ENCODE results near the gene ACTR3. TPM values are rescaled to one million over a fixed set of nuclear protein-coding genes. Genes with fewer than 3 reads are reported as not detected.

The ACTR3 gene
- total RNA-seq, 1 experiment from 2014 or later: 296 TPM

- no TSS peak for BruUV-seq (replicated peaks)
- CTCF ChIA-PET: no interaction called here
- Mint-ChIP-seq H3K27ac (ENCODE audit: unreplicated experiment) (peak overlapping the region; percentile 80), H3K4me1 (ENCODE audit: low read depth, unreplicated experiment) (peaks cover 33% of the 10 kb centered on the region), H3K27me3 (ENCODE audit: unreplicated experiment) (no peaks in the 10 kb centered on the region), H3K9me3 (ENCODE audit: low read depth, unreplicated experiment) (no peaks in the 10 kb centered on the region), H3K36me3 (ENCODE audit: insufficient read depth, unreplicated experiment) (peaks cover 39% of the 10 kb centered on the region), H3K4me3 (ENCODE audit: low read depth, unreplicated experiment) (no peak overlapping the region)
- DNase-seq: no peak
- intact Hi-C loops (cut with micrococcal nuclease; ENCODE audit: unreplicated experiment): no loop called here
- TF ChIP-seq, protein P1, sequence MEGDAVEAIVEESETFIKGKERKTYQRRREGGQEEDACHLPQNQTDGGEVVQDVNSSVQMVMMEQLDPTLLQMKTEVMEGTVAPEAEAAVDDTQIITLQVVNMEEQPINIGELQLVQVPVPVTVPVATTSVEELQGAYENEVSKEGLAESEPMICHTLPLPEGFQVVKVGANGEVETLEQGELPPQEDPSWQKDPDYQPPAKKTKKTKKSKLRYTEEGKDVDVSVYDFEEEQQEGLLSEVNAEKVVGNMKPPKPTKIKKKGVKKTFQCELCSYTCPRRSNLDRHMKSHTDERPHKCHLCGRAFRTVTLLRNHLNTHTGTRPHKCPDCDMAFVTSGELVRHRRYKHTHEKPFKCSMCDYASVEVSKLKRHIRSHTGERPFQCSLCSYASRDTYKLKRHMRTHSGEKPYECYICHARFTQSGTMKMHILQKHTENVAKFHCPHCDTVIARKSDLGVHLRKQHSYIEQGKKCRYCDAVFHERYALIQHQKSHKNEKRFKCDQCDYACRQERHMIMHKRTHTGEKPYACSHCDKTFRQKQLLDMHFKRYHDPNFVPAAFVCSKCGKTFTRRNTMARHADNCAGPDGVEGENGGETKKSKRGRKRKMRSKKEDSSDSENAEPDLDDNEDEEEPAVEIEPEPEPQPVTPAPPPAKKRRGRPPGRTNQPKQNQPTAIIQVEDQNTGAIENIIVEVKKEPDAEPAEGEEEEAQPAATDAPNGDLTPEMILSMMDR (IDR thresholded peaks at IDR 0.05; ENCODE audit: unreplicated experiment): no peak
Observed at GRCh38 chr2:113981404-113982134, 91.7 kb downstream of the ACTR3 start.

DNA sequence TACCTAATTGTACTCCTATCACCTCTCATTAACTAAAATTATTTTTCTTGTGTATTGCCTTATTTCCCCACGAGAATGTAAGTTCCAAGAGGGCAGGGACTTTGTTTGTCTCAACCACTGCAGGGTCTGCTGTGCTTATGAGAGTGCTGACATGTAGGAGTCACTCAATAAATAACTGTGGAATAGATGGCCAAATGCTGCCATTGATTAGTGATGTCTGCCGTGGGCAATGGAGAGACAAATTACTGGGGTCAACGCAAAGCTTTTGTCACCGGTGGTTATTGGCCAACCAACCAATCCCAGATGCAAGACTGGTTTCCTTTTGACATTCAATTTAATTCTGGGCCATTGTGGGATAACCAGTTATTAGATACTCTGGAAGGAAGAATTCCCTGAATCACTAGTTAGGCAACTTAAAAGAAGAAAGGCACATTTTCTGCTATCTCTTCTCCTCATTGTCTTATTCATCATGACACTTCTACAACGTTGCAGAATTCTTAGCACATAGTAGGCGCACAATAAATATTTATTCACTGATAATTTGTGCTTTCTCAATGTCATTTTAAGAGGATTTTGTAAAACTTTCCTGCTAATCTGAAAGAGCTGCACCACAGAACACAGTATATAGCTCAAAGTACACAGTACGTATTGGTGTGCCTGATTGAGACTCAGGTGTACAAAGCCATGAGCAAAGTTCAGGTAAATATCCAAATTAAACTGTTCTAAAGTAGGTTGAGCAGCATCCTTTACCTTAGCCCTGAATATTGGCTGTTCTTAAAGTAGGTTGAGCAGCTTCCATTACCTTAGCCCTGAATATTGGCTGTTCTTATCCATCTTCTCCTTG lies 95.9 kb downstream of the ACTR3 start:
- DNase-seq: no peak
- Mint-ChIP-seq H3K4me1 (ENCODE audit: low read depth, unreplicated experiment) (peaks cover 9% of the 10 kb centered on the region), H3K27ac (ENCODE audit: unreplicated experiment) (no peak overlapping the region), H3K36me3 (ENCODE audit: insufficient read depth, unreplicated experiment) (peaks cover 11% of the 10 kb centered on the region), H3K4me3 (ENCODE audit: low read depth, unreplicated experiment) (no peak overlapping the region), H3K27me3 (ENCODE audit: unreplicated experiment) (no peaks in the 10 kb centered on the region), H3K9me3 (ENCODE audit: low read depth, unreplicated experiment) (peaks cover 4% of the 10 kb centered on the region)
- intact Hi-C loops (cut with micrococcal nuclease; ENCODE audit: unreplicated experiment): no loop called here
- no TSS peak for BruUV-seq (replicated peaks)
- CTCF ChIA-PET: no interaction called here
- TF ChIP-seq, protein P1 (IDR thresholded peaks at IDR 0.05; ENCODE audit: unreplicated experiment): no peak

DNA sequence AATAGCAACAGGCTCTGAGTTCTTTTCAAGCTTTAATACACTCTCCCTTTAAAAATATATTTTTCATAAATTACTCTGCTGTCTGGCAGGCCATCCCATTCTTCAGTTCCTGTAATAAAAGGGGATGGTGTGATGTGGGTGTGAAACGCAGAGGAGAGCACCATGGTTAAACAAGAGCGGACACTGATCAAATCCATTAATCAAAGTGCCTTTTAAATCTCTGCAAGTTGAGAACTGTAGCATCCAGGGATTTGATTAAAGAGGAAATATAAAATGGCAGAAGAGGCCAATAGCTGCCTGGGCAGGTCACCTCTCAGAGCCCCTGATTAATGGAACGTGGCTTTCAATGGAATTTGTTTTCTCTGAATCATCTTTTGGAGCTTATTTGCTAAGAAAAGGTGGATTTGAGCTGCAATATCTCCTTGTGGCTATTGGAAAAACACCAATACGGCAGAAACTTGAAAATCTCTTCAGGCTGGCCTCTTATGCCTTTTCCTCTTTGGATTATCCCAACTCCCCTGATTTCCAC lies 96.9 kb downstream of the ACTR3 start:
- intact Hi-C loops (cut with micrococcal nuclease; ENCODE audit: unreplicated experiment): no loop called here
- CTCF ChIA-PET: interaction anchor here (0.9 kb wide), 1 partner anchor 531 kb away, joined by 3 read pairs; no protein-coding TSS in a partner anchor
- H3K27me3 Mint-ChIP-seq (ENCODE audit: unreplicated experiment): no peaks in the 10 kb centered on the region

DNA sequence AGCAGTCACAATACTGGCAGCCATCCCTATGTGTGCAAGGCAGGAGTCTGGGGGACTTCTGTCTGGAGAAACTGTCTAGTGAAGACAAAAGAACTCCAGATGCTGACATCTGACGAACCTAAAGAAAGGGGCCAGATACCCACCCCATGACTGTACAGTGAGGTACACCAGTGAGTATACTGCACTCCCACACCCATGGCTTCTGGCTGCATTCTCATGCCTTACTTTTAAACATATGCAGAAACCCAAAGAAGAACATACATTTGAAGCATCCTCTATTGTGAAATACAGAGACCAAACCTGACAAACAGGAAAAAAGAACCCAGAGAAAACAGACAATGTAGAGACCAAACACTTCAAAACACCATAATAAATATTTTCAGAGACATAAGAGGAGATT lies 102.2 kb downstream of the ACTR3 start:
- Mint-ChIP-seq H3K4me3 (ENCODE audit: low read depth, unreplicated experiment) (no peak overlapping the region), H3K27ac (ENCODE audit: unreplicated experiment) (no peak overlapping the region), H3K36me3 (ENCODE audit: insufficient read depth, unreplicated experiment) (no peaks in the 10 kb centered on the region), H3K9me3 (ENCODE audit: low read depth, unreplicated experiment) (peaks cover 6% of the 10 kb centered on the region), H3K27me3 (ENCODE audit: unreplicated experiment) (no peaks in the 10 kb centered on the region), H3K4me1 (ENCODE audit: low read depth, unreplicated experiment) (peaks cover 7% of the 10 kb centered on the region)
- DNase-seq: no peak
- no TSS peak for BruUV-seq (replicated peaks)
- CTCF ChIA-PET: no interaction called here
- TF ChIP-seq, protein P1 (IDR thresholded peaks at IDR 0.05; ENCODE audit: unreplicated experiment): no peak
- intact Hi-C loops (cut with micrococcal nuclease; ENCODE audit: unreplicated experiment): no loop called here

More for the DNA sequence above, 96.9 kb downstream of the ACTR3 start:
- Mint-ChIP-seq H3K9me3 (ENCODE audit: low read depth, unreplicated experiment) (peaks cover 4% of the 10 kb centered on the region), H3K27ac (ENCODE audit: unreplicated experiment) (no peak overlapping the region), H3K36me3 (ENCODE audit: insufficient read depth, unreplicated experiment) (peaks cover 4% of the 10 kb centered on the region), H3K4me3 (ENCODE audit: low read depth, unreplicated experiment) (no peak overlapping the region), H3K4me1 (ENCODE audit: low read depth, unreplicated experiment) (no peaks in the 10 kb centered on the region)
- TF ChIP-seq, protein P1 (IDR thresholded peaks at IDR 0.05; ENCODE audit: unreplicated experiment): no peak
- no peak for DNase-seq
- BruUV-seq (replicated peaks): no TSS peak
